WTC11 (cell line): Measurements from ENCODE around the gene SNCAIP. TPM values are rescaled to one million over a fixed set of nuclear protein-coding genes. Genes with fewer than 3 reads are reported as not detected.

Experiments used
- ATAC-seq: fragments of 200-7000 bp; cut with Tn5 transposase; 2 replicates; pipeline ENCODE4 v1.10.0; 2021; ENCODE audit warnings: mild to moderate bottlenecking, moderate library complexity
- CTCF ChIA-PET: fragments of 300-600 bp; sonication (Branson Sonifier 250); formaldehyde crosslinking; loops from one replicate; lab custom pipeline; 2021; ENCODE audit warnings: antibody characterized with exemption; lab: Charles Lee
- POLR2A ChIA-PET: fragments of 350-600 bp; sonication (Branson Sonifier 250); formaldehyde crosslinking; loops from one replicate; lab custom pipeline; 2021; ENCODE audit warnings: antibody characterized with exemption; lab: Charles Lee
- DNase-seq: peaks from one replicate; pipeline ENCODE4 v3.0.0; 2021; ENCODE audit warnings: low spot score
- H3K27ac Mint-ChIP-seq: 2 replicates; pipeline ENCODE4 v1.8.0; 2021; ENCODE audit warnings: mixed read lengths
- H3K27me3 Mint-ChIP-seq: 2 replicates; pipeline ENCODE4 v1.8.0; 2021; ENCODE audit warnings: low read depth, mild to moderate bottlenecking, moderate library complexity, mixed read lengths
- H3K36me3 Mint-ChIP-seq: 2 replicates; pipeline ENCODE4 v1.8.0; 2021; ENCODE audit warnings: mixed read lengths
- H3K4me1 Mint-ChIP-seq: 2 replicates; pipeline ENCODE4 v1.8.0; 2022; ENCODE audit warnings: mixed read lengths
- H3K4me3 Mint-ChIP-seq: 2 replicates; pipeline ENCODE4 v1.8.0; 2021; ENCODE audit warnings: mild to moderate bottlenecking, moderate library complexity, mixed read lengths
- H3K9me3 Mint-ChIP-seq: 2 replicates; pipeline ENCODE4 v1.8.0; 2021; ENCODE audit warnings: mixed read lengths
- AR ChIP-seq: fragments of 250-450 bp; sonication (Bioruptor Pico); IDR thresholded peaks from 2 replicates; pipeline ENCODE4 v1.9.0; 2021; ENCODE audit warnings: mild to moderate bottlenecking
- ATF1 ChIP-seq: sonication (generic); formaldehyde crosslinking; IDR thresholded peaks from 2 replicates; pipeline ENCODE4 v1.8.1; 2023; ENCODE audit warnings: mild to moderate bottlenecking, moderate library complexity, missing genetic modification reagents
- CREB1 ChIP-seq: sonication (generic); formaldehyde crosslinking; IDR thresholded peaks from 2 replicates; pipeline ENCODE4 v1.8.0; 2023; ENCODE audit warnings: mild to moderate bottlenecking, missing genetic modification reagents
- ELF4 ChIP-seq: sonication (generic); formaldehyde crosslinking; IDR thresholded peaks from 2 replicates; pipeline ENCODE4 v1.8.1; 2022; ENCODE audit warnings: low read depth, mild to moderate bottlenecking, moderate library complexity, missing genetic modification reagents
- EMX1 ChIP-seq: fragments of 250-450 bp; sonication (Bioruptor Pico); IDR thresholded peaks from 2 replicates; pipeline ENCODE4 v1.8.0; 2021; ENCODE audit warnings: mild to moderate bottlenecking
- ESRRA ChIP-seq: sonication (generic); formaldehyde crosslinking; IDR thresholded peaks from 2 replicates; pipeline ENCODE4 v1.8.1; 2022; ENCODE audit warnings: mild to moderate bottlenecking, missing genetic modification reagents, borderline replicate concordance
- FOXK1 ChIP-seq: sonication (generic); formaldehyde crosslinking; IDR thresholded peaks from 2 replicates; pipeline ENCODE4 v1.8.0; 2022; ENCODE audit warnings: mild to moderate bottlenecking, moderate library complexity, missing genetic modification reagents
- FOXP1 ChIP-seq: sonication (generic); formaldehyde crosslinking; IDR thresholded peaks from 2 replicates; pipeline ENCODE4 v1.8.0; 2022; ENCODE audit warnings: missing genetic modification reagents, mild to moderate bottlenecking, moderate library complexity, borderline replicate concordance
- GTF2I ChIP-seq: fragments of 250-450 bp; sonication (Bioruptor Pico); conservative IDR thresholded peaks from 2 replicates; pipeline ENCODE4 v1.4.0; 2021; ENCODE audit warnings: mild to moderate bottlenecking
- JUN ChIP-seq: sonication (generic); formaldehyde crosslinking; IDR thresholded peaks from 2 replicates; pipeline ENCODE4 v1.8.0; 2023; ENCODE audit warnings: mild to moderate bottlenecking, missing genetic modification reagents
- MAX ChIP-seq: sonication (generic); formaldehyde crosslinking; IDR thresholded peaks from 2 replicates; pipeline ENCODE4 v1.8.0; 2022; ENCODE audit warnings: mild to moderate bottlenecking, missing genetic modification reagents
- MXD4 ChIP-seq: fragments of 250-450 bp; sonication (Bioruptor Pico); IDR thresholded peaks from 2 replicates; pipeline ENCODE4 v1.8.0; 2021; ENCODE audit warnings: mild to moderate bottlenecking, moderate library complexity, borderline replicate concordance
- PRRX2 ChIP-seq: fragments of 250-450 bp; sonication (Bioruptor Pico); IDR thresholded peaks from 2 replicates; pipeline ENCODE4 v1.8.0; 2021; ENCODE audit warnings: mild to moderate bottlenecking
- RORB ChIP-seq: fragments of 250-450 bp; sonication (Bioruptor Pico); IDR thresholded peaks from 2 replicates; pipeline ENCODE4 v1.9.0; 2021; ENCODE audit warnings: mild to moderate bottlenecking
- SMAD4 ChIP-seq: sonication (generic); formaldehyde crosslinking; IDR thresholded peaks from 2 replicates; pipeline ENCODE4 v1.8.0; 2022; ENCODE audit warnings: mild to moderate bottlenecking, missing genetic modification reagents
- ZNF121 ChIP-seq: sonication (generic); formaldehyde crosslinking; IDR thresholded peaks from 2 replicates; pipeline ENCODE4 v1.8.0; 2023; ENCODE audit warnings: missing genetic modification reagents
- ZNF138 ChIP-seq: sonication (generic); formaldehyde crosslinking; conservative IDR thresholded peaks from 2 replicates; pipeline ENCODE4 v1.8.1; 2022; ENCODE audit warnings: mild to moderate bottlenecking, moderate library complexity, missing genetic modification reagents
- ZNF219 ChIP-seq: sonication (generic); formaldehyde crosslinking; IDR thresholded peaks from 2 replicates; pipeline ENCODE4 v1.8.0; 2023; ENCODE audit warnings: missing genetic modification reagents, mild to moderate bottlenecking, borderline replicate concordance
- ZNF317 ChIP-seq: sonication (generic); formaldehyde crosslinking; IDR thresholded peaks from 2 replicates; pipeline ENCODE4 v1.8.1; 2023; ENCODE audit warnings: low read depth, mild to moderate bottlenecking, moderate library complexity, missing genetic modification reagents, borderline replicate concordance
- ZNF671 ChIP-seq: fragments of 250-450 bp; sonication (Bioruptor Pico); IDR thresholded peaks from 2 replicates; pipeline ENCODE4 v1.8.0; 2021; ENCODE audit warnings: mild to moderate bottlenecking
- ZSCAN18 ChIP-seq: fragments of 250-450 bp; sonication (Bioruptor Pico); IDR thresholded peaks from 2 replicates; pipeline ENCODE4 v2.1.2; 2022; ENCODE audit warnings: mild to moderate bottlenecking, moderate library complexity
- total RNA-seq: library from RNA; stranded (reverse); gene quantifications from 3 replicates; pipeline ENCODE4 v1.2.3, GENCODE V29; 2021
- TF ChIP-seq, protein P1 (sequence below): sonication (generic); formaldehyde crosslinking; IDR thresholded peaks from 2 replicates; pipeline ENCODE4 v1.8.1; 2022; ENCODE audit warnings: low read depth, mild to moderate bottlenecking, moderate library complexity, missing genetic modification reagents, borderline replicate concordance
- TF ChIP-seq, protein P2 (sequence below): sonication (generic); formaldehyde crosslinking; IDR thresholded peaks from 2 replicates; pipeline ENCODE4 v1.8.1; 2023; ENCODE audit warnings: mild to moderate bottlenecking, missing genetic modification reagents, borderline replicate concordance
- TF ChIP-seq, protein P3 (sequence below): fragments of 200-600 bp; IDR thresholded peaks from 2 replicates; pipeline ENCODE4 v1.8.0; 2022; ENCODE audit warnings: antibody characterized with exemption

The SNCAIP gene
- total RNA-seq, 1 experiment from 2014 or later = 10.0 TPM

DNA sequence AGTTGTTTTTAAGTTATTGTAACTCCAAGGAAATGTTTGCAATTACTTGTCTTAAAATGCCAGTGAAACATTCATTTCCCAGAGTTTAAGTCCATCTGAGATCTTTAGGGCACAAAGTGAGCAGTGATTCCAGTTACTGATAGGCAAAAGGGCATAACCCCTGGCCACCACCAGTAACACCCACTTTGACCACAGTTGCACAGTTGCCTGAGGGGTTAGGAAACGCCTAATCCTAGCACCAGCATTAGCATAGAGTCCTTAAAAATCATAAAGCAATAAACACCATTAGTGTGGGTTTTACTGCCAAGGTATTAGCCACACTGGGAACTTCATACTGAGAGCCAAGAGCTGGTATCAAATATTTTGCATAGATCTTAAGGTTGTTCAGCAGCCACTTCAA lies 143.9 kb downstream of the SNCAIP start:
- ChIA-PET POLR2A (no interaction called here), CTCF (no interaction called here)
- no peak for DNase-seq
- Mint-ChIP-seq H3K27me3 (no peaks in the 10 kb centered on the region), H3K4me1 (peaks cover 17% of the 10 kb centered on the region), H3K4me3 (no peak overlapping the region), H3K9me3 (no peaks in the 10 kb centered on the region), H3K36me3 (0 out of 2 replicates have a peak, but pooled peaks cover 3% of the 10 kb centered on the region), H3K27ac (no peak overlapping the region)
- TF ChIP-seq ESRRA (CRISPR knock-in tag) = no peak
- TF ChIP-seq, protein P1, sequence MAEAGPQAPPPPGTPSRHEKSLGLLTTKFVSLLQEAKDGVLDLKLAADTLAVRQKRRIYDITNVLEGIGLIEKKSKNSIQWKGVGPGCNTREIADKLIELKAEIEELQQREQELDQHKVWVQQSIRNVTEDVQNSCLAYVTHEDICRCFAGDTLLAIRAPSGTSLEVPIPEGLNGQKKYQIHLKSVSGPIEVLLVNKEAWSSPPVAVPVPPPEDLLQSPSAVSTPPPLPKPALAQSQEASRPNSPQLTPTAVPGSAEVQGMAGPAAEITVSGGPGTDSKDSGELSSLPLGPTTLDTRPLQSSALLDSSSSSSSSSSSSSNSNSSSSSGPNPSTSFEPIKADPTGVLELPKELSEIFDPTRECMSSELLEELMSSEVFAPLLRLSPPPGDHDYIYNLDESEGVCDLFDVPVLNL = no peak
- TF ChIP-seq ZNF671 (CRISPR knock-in tag) = no peak
- TF ChIP-seq ZNF317 (CRISPR knock-in tag) = no peak
- TF ChIP-seq, protein P2, sequence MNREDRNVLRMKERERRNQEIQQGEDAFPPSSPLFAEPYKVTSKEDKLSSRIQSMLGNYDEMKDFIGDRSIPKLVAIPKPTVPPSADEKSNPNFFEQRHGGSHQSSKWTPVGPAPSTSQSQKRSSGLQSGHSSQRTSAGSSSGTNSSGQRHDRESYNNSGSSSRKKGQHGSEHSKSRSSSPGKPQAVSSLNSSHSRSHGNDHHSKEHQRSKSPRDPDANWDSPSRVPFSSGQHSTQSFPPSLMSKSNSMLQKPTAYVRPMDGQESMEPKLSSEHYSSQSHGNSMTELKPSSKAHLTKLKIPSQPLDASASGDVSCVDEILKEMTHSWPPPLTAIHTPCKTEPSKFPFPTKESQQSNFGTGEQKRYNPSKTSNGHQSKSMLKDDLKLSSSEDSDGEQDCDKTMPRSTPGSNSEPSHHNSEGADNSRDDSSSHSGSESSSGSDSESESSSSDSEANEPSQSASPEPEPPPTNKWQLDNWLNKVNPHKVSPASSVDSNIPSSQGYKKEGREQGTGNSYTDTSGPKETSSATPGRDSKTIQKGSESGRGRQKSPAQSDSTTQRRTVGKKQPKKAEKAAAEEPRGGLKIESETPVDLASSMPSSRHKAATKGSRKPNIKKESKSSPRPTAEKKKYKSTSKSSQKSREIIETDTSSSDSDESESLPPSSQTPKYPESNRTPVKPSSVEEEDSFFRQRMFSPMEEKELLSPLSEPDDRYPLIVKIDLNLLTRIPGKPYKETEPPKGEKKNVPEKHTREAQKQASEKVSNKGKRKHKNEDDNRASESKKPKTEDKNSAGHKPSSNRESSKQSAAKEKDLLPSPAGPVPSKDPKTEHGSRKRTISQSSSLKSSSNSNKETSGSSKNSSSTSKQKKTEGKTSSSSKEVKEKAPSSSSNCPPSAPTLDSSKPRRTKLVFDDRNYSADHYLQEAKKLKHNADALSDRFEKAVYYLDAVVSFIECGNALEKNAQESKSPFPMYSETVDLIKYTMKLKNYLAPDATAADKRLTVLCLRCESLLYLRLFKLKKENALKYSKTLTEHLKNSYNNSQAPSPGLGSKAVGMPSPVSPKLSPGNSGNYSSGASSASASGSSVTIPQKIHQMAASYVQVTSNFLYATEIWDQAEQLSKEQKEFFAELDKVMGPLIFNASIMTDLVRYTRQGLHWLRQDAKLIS = no peak
- TF ChIP-seq SMAD4 (CRISPR knock-in tag) = no peak
- TF ChIP-seq ELF4 (CRISPR knock-in tag) = no peak
- no peak for TF ChIP-seq FOXP1
- no peak for TF ChIP-seq ZSCAN18 (CRISPR knock-in tag)
- TF ChIP-seq MAX (CRISPR knock-in tag) = no peak
- ATAC-seq = no peak

DNA sequence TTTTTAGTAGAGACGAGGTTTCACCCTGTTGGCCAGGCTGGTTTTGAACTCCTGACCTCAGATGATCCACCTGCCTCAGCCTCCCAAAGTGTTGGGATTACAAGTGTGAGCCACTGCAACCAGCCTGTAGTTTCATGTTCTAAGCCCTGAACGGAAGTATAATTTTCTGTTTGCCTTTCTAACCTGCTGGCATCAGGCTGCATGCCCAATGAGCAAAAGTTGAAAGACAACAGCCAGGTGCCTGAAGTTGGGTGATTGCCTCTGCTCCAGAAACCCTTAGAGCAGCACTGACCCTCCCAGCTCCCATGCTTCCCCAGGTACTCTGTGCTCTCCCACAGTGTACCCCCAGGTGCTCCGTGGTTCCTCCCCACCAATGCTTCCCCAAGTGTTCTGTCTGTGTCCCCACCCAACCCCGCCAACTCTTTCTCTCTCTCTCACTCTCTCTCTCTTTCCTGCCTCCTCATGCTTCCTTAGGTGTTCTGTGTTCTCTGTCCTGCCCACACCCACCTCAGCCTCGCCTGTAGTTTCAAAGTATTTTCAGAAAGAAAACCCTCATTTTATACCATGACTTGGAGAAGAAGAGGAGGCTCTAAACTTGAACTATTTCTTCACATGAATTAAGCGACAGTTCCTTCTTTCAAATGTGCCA lies 145.3 kb downstream of the SNCAIP start:
- Mint-ChIP-seq H3K4me3 (no peak overlapping the region), H3K27ac (no peak overlapping the region), H3K36me3 (no peaks in the 10 kb centered on the region), H3K9me3 (no peaks in the 10 kb centered on the region), H3K4me1 (peaks cover 24% of the 10 kb centered on the region), H3K27me3 (no peaks in the 10 kb centered on the region)
- DNase-seq = no peak
- ChIA-PET CTCF (interaction anchor here (0.6 kb wide), 2 partner anchors 26 to 41 kb away, joined by 3 read pairs; no protein-coding TSS in a partner anchor), POLR2A (no interaction called here)
- ATAC-seq = no peak
- TF ChIP-seq ATF1 = no peak
- TF ChIP-seq CREB1 = no peak
- no peak for TF ChIP-seq ZNF138 (CRISPR knock-in tag)
- TF ChIP-seq JUN (CRISPR knock-in tag) = no peak
- no peak for TF ChIP-seq PRRX2 (CRISPR knock-in tag)
- no peak for TF ChIP-seq RORB (CRISPR knock-in tag)
- TF ChIP-seq, protein P3, sequence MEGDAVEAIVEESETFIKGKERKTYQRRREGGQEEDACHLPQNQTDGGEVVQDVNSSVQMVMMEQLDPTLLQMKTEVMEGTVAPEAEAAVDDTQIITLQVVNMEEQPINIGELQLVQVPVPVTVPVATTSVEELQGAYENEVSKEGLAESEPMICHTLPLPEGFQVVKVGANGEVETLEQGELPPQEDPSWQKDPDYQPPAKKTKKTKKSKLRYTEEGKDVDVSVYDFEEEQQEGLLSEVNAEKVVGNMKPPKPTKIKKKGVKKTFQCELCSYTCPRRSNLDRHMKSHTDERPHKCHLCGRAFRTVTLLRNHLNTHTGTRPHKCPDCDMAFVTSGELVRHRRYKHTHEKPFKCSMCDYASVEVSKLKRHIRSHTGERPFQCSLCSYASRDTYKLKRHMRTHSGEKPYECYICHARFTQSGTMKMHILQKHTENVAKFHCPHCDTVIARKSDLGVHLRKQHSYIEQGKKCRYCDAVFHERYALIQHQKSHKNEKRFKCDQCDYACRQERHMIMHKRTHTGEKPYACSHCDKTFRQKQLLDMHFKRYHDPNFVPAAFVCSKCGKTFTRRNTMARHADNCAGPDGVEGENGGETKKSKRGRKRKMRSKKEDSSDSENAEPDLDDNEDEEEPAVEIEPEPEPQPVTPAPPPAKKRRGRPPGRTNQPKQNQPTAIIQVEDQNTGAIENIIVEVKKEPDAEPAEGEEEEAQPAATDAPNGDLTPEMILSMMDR = no peak
- no peak for TF ChIP-seq ZNF219 (CRISPR knock-in tag)
- no peak for TF ChIP-seq MXD4 (CRISPR knock-in tag)
- no peak for TF ChIP-seq EMX1 (CRISPR knock-in tag)
- no peak for TF ChIP-seq AR (CRISPR knock-in tag)
- TF ChIP-seq ZNF121 = no peak
- no peak for TF ChIP-seq FOXK1 (CRISPR knock-in tag)
- TF ChIP-seq MAX (CRISPR knock-in tag) = no peak
- no peak for TF ChIP-seq GTF2I (CRISPR knock-in tag)
